WI38 (cell line): ENCODE measurements around the gene TWIST2.

Source experiments
- H3K4me3 ChIP-seq: 2 replicates; pipeline ENCODE4 v1.5.1; 2011; ENCODE audit warnings: low read depth, mild to moderate bottlenecking, control low read depth, low read length
- TF ChIP-seq, protein P1 (sequence below): IDR thresholded peaks from 2 replicates; pipeline ENCODE4 v1.5.1; 2012; ENCODE audit warnings: low read depth, mild to moderate bottlenecking, control low read depth, low read length

Gene TWIST2

GRCh38 chr2:238818561-238818960 lies 29.3 kb upstream of the TWIST2 start:
- H3K4me3 ChIP-seq, result no peak overlapping the region
- TF ChIP-seq, protein P1, sequence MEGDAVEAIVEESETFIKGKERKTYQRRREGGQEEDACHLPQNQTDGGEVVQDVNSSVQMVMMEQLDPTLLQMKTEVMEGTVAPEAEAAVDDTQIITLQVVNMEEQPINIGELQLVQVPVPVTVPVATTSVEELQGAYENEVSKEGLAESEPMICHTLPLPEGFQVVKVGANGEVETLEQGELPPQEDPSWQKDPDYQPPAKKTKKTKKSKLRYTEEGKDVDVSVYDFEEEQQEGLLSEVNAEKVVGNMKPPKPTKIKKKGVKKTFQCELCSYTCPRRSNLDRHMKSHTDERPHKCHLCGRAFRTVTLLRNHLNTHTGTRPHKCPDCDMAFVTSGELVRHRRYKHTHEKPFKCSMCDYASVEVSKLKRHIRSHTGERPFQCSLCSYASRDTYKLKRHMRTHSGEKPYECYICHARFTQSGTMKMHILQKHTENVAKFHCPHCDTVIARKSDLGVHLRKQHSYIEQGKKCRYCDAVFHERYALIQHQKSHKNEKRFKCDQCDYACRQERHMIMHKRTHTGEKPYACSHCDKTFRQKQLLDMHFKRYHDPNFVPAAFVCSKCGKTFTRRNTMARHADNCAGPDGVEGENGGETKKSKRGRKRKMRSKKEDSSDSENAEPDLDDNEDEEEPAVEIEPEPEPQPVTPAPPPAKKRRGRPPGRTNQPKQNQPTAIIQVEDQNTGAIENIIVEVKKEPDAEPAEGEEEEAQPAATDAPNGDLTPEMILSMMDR, result no peak

DNA sequence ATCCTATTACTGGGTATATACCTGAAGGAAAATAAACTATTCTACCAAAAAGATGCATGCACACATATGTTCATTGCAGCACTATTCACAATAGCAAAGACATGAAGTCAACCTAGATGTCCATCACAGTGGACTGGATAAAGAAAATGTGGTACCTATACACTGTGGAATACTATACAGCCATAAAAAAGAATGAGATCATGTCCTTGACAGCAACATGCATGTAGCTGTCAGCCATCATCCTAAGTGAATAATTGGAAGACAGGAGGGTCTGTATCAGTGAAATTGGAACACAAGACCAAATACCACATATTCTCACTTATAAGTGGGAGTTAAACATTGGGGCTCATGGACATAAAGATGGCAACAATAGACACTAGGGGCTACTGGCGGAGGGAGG lies 27.7 kb upstream of the TWIST2 start:
- H3K4me3 ChIP-seq, result no peak overlapping the region
- TF ChIP-seq, protein P1, result no peak

DNA sequence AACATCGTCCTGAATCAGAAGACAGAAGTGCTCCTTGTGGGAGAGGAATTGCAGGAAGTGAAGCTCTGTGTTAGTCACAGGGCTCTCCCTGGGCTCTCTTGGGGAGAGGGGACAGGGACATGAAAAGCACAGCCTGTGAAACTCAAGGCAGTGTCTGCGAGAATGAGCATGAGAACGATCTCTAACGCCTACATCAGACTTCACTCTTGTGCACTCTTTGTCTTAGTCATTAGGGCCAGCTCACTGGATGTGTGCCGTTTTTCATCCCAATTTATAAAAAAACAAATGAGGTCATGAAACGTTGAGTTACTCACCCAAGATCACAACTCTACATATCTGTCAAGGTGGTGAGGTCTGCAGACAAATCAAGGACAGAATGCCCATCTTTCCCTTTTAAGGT lies 27.0 kb upstream of the TWIST2 start:
- TF ChIP-seq, protein P1, result no peak
- no peak overlapping the region for H3K4me3 ChIP-seq

DNA sequence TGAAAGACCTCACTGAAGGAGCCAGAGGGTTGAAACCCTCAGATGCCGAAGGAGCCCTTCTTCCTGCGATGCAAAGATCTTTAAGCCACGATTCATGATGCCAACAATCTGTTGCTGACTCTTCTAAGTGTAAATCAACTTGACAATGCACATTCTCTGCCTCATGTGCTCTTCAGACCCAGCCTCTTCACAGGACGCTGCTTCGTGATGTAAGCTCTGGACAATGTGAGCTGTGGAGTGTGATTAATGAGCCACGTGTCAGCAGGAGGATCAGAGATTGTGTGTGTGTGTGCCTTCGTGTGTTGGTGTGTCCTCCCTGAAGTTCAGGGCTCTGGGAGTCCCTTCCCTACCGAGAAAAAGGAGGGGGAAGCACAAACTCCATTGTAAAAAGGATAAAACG lies 26.5 kb upstream of the TWIST2 start:
- no peak overlapping the region for H3K4me3 ChIP-seq
- TF ChIP-seq, protein P1, result no peak

GRCh38 chr2:238821944-238822670 lies 25.8 kb upstream of the TWIST2 start:
- TF ChIP-seq, protein P1, result no peak
- H3K4me3 ChIP-seq, result no peak overlapping the region

DNA sequence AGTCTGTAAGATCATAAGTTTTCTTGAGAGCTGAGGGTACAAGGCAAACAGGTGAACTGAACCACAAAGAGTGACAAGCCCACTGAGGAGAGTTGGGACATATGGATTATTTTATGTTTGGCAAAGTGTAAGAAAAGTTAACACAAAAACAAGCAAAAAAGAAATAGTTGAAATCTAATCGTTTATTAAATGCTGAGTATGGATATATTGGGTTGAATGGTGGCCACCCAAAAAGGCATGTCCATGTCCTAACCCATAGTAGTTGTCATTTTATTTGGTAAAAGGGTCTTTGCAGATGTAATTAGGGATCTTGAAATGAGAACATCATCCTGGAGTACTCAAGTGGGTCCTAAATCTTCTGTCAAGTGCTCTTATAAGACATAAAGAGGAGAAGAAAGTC lies 24.9 kb upstream of the TWIST2 start:
- TF ChIP-seq, protein P1, result no peak
- no peak overlapping the region for H3K4me3 ChIP-seq

DNA sequence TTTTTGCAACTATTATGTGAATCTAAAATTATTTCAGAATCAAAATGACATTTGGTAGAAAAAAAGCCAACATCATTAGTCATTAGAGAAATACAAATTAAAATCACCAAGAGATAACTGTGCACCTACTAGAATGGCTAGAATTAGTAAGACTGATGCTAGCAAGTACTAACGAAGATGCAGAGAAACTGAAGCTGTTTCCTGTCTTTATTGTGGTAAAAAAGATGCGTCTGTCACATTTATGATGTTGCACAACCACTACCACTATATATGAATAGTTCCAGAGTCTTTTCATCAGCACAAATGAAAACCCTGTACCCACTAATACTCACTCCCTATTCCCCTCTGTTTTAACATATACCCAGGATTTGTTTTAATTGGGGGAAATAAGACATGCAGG lies 16.7 kb upstream of the TWIST2 start:
- no peak overlapping the region for H3K4me3 ChIP-seq
- TF ChIP-seq, protein P1, result no peak
